Dendritic cell treated with granulocyte-macrophage colony-stimulating factor and Interleukin-4, amounts not matched to agents 40 ng/mL and 50 ng/mL, for 4 days (primary cell): ENCODE results near the gene DHRS4.
A peak's percentile ranks its signal among the peaks of the same experiment; 100 is the strongest.
"Not testable (repeated sequence)": the region's sequence is repeated elsewhere in the genome, so short reads cannot be mapped to it uniquely, and the experiment has no call there.

Experiments
- H3K27ac Mint-ChIP-seq: one replicate; pipeline ENCODE4 v1.8.0; 2022; ENCODE audit warnings: mild to moderate bottlenecking, mixed read lengths
- H3K27me3 Mint-ChIP-seq: one replicate; pipeline ENCODE4 v1.8.0; 2022; ENCODE audit warnings: mild to moderate bottlenecking, mixed read lengths
- H3K36me3 Mint-ChIP-seq: one replicate; pipeline ENCODE4 v1.8.0; 2022; ENCODE audit warnings: low read depth, mixed read lengths
- H3K4me1 Mint-ChIP-seq: one replicate; pipeline ENCODE4 v1.8.0; 2022; ENCODE audit warnings: low read depth, mixed read lengths
- H3K4me3 Mint-ChIP-seq: one replicate; pipeline ENCODE4 v1.8.0; 2022; ENCODE audit warnings: mild to moderate bottlenecking, moderate library complexity, mixed read lengths
- H3K9me3 Mint-ChIP-seq: one replicate; pipeline ENCODE4 v1.8.0; 2022; ENCODE audit warnings: mixed read lengths
- intact Hi-C: fragments of 100-400 bp; cut with micrococcal nuclease; formaldehyde crosslinking; loops from one replicate; pipeline ENCODE4 v1.15.0; 2022

The DHRS4 gene

DNA sequence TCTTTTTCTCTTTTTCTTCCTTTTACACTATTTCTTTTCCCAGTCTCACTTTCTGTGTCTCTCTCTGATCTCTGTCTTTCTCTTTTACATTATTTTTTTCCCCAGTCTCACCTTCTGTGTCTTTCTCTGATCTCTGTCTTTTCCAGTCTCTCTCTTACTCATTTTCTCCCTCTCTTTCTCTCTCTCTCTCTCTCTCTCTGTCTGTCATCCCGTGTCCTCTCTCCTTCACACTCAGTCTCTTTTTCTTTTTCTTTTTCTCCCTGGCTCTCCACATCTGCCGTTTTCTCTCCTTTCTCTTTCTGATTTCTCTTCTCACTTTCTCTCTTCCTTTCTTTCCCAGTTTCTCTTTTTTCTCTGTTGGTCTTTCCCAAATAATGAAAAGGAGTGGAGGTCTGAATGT, 57.5 kb downstream of the DHRS4 start:
- peaks cover 40% of the 10 kb centered on the region for H3K4me1 Mint-ChIP-seq
- intact Hi-C loops = loop anchor here (5.0 kb wide), 1 partner anchor 96 kb away; no protein-coding TSS in a partner anchor
- H3K27ac Mint-ChIP-seq = peak overlapping the region; percentile 17
- H3K4me3 Mint-ChIP-seq = peak overlapping the region; percentile 2
- H3K36me3 Mint-ChIP-seq = peaks cover 9% of the 10 kb centered on the region
- no peaks in the 10 kb centered on the region for H3K27me3 Mint-ChIP-seq
- no peaks in the 10 kb centered on the region for H3K9me3 Mint-ChIP-seq

DNA sequence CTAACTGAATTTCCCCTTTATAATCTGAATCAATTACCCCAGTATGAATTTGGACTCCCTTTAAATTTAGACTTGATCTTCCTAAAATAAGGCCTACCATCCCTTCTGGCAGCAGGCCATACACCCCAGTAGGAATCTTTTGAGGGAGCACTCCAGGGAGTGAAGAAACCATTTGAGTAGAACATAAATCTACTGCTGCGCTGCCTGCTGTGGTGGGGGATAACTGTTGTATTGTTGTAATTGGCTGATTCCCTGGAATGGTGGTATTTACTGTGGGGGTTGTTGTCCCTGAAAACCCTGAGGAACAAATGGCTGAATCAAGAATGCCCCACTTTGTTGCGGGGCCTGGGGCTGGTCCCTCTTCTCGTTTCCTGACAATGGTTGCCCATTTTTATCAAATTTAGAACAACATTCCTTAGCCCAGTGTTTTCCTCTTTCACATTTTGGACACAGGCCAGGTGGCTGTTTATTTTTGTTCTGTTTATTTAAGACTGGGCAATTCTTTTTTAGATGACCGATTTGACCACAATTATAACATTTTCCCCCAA, 59.2 kb downstream of the DHRS4 start:
- intact Hi-C loops = loop anchor here (5.0 kb wide), 1 partner anchor 95 kb away; no protein-coding TSS in a partner anchor
- H3K27ac Mint-ChIP-seq, H3K27me3 Mint-ChIP-seq: not testable (repeated sequence)

DNA sequence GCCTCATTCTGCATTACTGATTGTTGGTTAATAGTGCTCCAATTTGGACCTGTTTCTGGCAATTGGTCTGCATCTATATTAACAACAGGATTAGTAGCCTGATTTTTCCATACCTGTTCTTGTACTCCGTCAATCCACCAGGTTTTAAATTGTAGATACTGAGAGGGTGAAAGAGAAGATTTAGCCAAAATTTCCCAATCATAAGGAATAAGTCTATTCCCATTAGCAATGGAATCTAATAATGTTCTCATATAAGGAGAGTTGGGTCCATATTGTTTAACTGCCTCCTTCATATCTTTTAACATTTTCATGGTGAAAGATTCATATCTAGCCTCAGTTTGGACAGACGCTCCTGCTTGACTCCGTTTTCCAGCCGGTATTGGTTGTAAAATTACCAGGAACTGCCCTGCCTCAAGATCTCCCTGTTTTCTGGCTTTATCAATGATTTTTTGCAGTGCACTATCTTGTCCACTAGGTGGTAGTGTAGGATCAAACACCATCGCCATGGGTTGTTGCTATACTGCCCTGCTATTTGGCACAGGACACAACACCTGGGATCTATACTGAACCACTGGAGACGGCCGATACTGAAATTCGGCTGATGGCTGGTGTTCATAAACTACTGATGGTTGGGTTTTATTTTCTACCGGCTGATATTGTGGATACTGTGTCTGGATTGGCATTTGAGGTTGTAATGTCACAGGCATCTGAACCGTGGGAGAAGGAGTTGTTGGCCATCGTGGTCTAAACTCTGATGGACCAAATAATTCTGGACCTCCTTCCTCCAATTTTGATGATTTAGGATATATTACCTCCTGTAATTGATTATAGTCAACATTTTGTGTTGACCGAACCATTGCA, 60.3 kb downstream of the DHRS4 start:
- Mint-ChIP-seq H3K27me3 (no peaks in the 10 kb centered on the region), H3K9me3 (no peaks in the 10 kb centered on the region), H3K4me3 (no peak overlapping the region), H3K4me1 (peaks cover 48% of the 10 kb centered on the region), H3K36me3 (no peaks in the 10 kb centered on the region), H3K27ac (no peak overlapping the region)
- intact Hi-C loops = loop anchor here (1.0 to 5.0 kb wide), 4 partner anchors 22 to 93 kb away; no protein-coding TSS in a partner anchor

More for the DNA sequence above, 59.2 kb downstream of the DHRS4 start:
- not testable (repeated sequence) for H3K4me3 Mint-ChIP-seq, H3K9me3 Mint-ChIP-seq, H3K36me3 Mint-ChIP-seq
- peaks cover 51% of the 10 kb centered on the region for H3K4me1 Mint-ChIP-seq

DNA sequence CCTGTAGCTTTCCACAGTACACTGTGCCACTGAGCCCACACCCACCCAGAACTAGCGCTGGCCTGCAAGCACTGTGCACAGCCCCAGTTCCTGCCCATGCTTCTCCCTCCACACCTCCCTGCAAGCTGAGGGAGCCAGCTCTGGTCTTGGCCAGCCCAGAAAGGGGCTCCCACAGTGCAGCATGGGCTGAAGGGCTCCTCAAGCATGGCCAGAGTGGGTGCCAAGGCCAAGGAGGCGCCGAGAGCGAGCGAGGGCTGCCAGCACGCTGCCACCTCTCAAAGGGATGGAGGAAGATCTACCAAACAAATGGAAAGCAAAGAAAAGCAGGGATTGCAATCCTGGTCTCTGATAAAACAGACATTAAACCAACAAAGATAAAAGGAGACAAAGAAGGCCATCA, 62.2 kb downstream of the DHRS4 start:
- H3K36me3 Mint-ChIP-seq, H3K27me3 Mint-ChIP-seq, H3K9me3 Mint-ChIP-seq, H3K4me3 Mint-ChIP-seq, intact Hi-C loops, H3K27ac Mint-ChIP-seq: not testable (repeated sequence)
- H3K4me1 Mint-ChIP-seq = peaks cover 44% of the 10 kb centered on the region
